ENCODE data around the gene UQCC3. TPM values are rescaled to one million over a fixed set of nuclear protein-coding genes. Genes with fewer than 3 reads are reported as not detected.
"Not testable (repeated sequence)": the region's sequence is repeated elsewhere in the genome, so short reads cannot be mapped to it uniquely, and the experiment has no call there.

UQCC3 gene
- total and polyA plus RNA-seq, 2 donors (not counting 3 experiments of a cell fraction or from before 2014, with no cell fraction given) = 8.6 to 15.5 TPM

DNA sequence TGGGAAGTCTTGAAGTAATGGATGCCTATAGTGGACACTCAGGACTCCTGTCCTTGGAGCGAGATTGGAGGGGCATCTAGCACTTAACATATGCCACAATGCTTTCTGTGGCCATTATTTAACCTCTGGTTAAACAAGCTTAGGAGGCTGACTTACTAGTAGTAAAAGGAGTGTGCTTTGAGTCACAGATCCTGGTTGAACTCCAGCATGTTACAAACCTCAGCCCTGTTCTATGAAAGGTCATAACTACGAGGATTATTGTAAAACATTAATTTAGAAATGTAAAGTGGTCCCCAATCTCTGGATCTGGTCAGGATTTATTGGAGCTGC is 1.7 kb downstream of the UQCC3 start:
- no peak overlapping the region for H3K9ac ChIP-seq (replicated peaks; ENCODE audit: extremely low read depth, insufficient read depth, low read length)

DNA sequence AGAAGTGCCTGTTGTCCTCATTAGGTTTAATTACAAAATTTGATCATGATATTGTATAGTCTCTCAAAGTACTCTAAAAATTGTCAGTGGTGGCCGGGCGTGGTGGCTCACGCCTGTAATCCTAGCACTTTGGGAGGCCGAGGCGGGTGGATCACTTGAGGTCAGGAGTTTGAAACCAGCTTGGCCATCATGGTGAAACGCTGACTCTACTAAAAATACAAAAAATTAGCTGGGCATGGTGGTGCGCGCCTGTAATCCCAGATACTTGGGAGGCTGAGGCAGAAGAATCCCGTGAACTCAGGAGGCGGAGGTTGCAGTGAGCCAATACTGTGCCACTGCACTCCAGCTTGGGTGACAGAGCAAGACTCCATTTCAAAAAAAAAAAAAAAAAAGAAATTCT is 3.9 kb downstream of the UQCC3 start:
- BruUV-seq (replicated peaks); H3K27me3 ChIP-seq (ENCODE audit: control insufficient read depth in 2 of 2, insufficient read depth in 2 of 2, low read length in 2 of 2); H3K9me3 ChIP-seq (replicated peaks; ENCODE audit: control insufficient read depth, insufficient read depth, low read length); dilution Hi-C loops (cut with MboI; ENCODE audit: extremely low pct_ligation_motif_present, low sequenced_read_pairs); H2AFZ ChIP-seq (ENCODE audit: low read depth, low read length); FAIRE-seq; DNase-seq (ENCODE audit: low read depth, low spot score); H3K9ac ChIP-seq (replicated peaks; ENCODE audit: extremely low read depth, insufficient read depth, low read length); H3K9me1 ChIP-seq (replicated peaks; ENCODE audit: control insufficient read depth, extremely low read depth, insufficient read depth, low read length); H3K4me3 ChIP-seq (replicated peaks in 1 of 3; ENCODE audit: insufficient read depth in 1 of 3, low read depth in 1 of 3, low read length in 3 of 3); H3K27ac ChIP-seq (ENCODE audit: insufficient read depth, low read depth, low read length); H3K4me2 ChIP-seq (ENCODE audit: insufficient read depth, low read length); H4K20me1 ChIP-seq (replicated peaks; ENCODE audit: control insufficient read depth, extremely low read depth, insufficient read depth, low read length); intact Hi-C loops (cut with micrococcal nuclease): not testable (repeated sequence)
- ChIA-PET POLR2A (interaction anchor here (3.4 kb wide), 1 partner anchor 10 kb away, joined by 25 read pairs; the partner anchor contains the start of genes C11orf98 and CSKMT), CTCF (interaction anchor here (1.3 kb wide), 1 partner anchor 19 kb away, joined by 4 read pairs; no protein-coding TSS in a partner anchor)
- Histone ChIP-seq H3K36me3 (ENCODE audit: control insufficient read depth in 2 of 2, extremely low read depth in 1 of 2, insufficient read depth in 2 of 2, low read length in 2 of 2) (peaks cover 0 to 17% of the 10 kb centered on the region in 2 experiments), H3K4me1 (ENCODE audit: control insufficient read depth, extremely low read depth, insufficient read depth, low read length) (peaks cover 15% of the 10 kb centered on the region), H3K79me2 (ENCODE audit: control insufficient read depth, insufficient read depth, low read length) (peaks cover 29% of the 10 kb centered on the region)

More for the DNA sequence above, 1.7 kb downstream of the UQCC3 start:
- H3K9me3 ChIP-seq (replicated peaks; ENCODE audit: control insufficient read depth, insufficient read depth, low read length) = no peaks in the 10 kb centered on the region
- FAIRE-seq (no peak), DNase-seq (ENCODE audit: low read depth, low spot score) (no peak)
- H3K36me3 ChIP-seq (ENCODE audit: control insufficient read depth in 2 of 2, extremely low read depth in 1 of 2, insufficient read depth in 2 of 2, low read length in 2 of 2) = peaks cover 0 to 17% of the 10 kb centered on the region in 2 experiments
- H4K20me1 ChIP-seq (replicated peaks; ENCODE audit: control insufficient read depth, extremely low read depth, insufficient read depth, low read length) = no peaks in the 10 kb centered on the region
- no peak overlapping the region for H3K4me3 ChIP-seq (replicated peaks in 1 of 3; ENCODE audit: insufficient read depth in 1 of 3, low read depth in 1 of 3, low read length in 3 of 3)
- TF ChIP-seq JUN (IDR thresholded peaks at IDR 0.05; ENCODE audit: borderline replicate concordance, insufficient read depth, insufficient read length, low read depth) (no peak), GATA2 (IDR thresholded peaks at IDR 0.05; ENCODE audit: insufficient read depth, insufficient read length, low read depth, low read length) (no peak), MYC (IDR thresholded peaks at IDR 0.05; ENCODE audit: low read depth, low read length) (no peak), EZH2 (IDR thresholded peaks at IDR 0.05; ENCODE audit: borderline replicate concordance, low read depth, low read length, severe bottlenecking) (no peak), POLR2A (IDR thresholded peaks at IDR 0.05; ENCODE audit: low read depth, low read length) (no peak), FOS (IDR thresholded peaks at IDR 0.05; ENCODE audit: borderline replicate concordance, insufficient read depth, low read length) (no peak), POLR2AphosphoS5 (IDR thresholded peaks at IDR 0.05; ENCODE audit: insufficient read depth, low read depth, low read length) (no peak)
- TF ChIP-seq, protein P1, sequence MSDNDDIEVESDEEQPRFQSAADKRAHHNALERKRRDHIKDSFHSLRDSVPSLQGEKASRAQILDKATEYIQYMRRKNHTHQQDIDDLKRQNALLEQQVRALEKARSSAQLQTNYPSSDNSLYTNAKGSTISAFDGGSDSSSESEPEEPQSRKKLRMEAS (IDR thresholded peaks at IDR 0.05; ENCODE audit: insufficient read depth, insufficient read length) = no peak
- TF ChIP-seq, protein P2, sequence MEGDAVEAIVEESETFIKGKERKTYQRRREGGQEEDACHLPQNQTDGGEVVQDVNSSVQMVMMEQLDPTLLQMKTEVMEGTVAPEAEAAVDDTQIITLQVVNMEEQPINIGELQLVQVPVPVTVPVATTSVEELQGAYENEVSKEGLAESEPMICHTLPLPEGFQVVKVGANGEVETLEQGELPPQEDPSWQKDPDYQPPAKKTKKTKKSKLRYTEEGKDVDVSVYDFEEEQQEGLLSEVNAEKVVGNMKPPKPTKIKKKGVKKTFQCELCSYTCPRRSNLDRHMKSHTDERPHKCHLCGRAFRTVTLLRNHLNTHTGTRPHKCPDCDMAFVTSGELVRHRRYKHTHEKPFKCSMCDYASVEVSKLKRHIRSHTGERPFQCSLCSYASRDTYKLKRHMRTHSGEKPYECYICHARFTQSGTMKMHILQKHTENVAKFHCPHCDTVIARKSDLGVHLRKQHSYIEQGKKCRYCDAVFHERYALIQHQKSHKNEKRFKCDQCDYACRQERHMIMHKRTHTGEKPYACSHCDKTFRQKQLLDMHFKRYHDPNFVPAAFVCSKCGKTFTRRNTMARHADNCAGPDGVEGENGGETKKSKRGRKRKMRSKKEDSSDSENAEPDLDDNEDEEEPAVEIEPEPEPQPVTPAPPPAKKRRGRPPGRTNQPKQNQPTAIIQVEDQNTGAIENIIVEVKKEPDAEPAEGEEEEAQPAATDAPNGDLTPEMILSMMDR (IDR thresholded peaks at IDR 0.05; ENCODE audit: extremely low read depth in 1 of 2, insufficient read depth in 1 of 2, low read depth in 1 of 2, low read length in 2 of 2) = no peak
- ChIA-PET POLR2A (interaction anchor here (3.4 kb wide), 1 partner anchor 8 kb away, joined by 25 read pairs; the partner anchor contains the start of genes C11orf98 and CSKMT), CTCF (interaction anchor here (1.1 kb wide), 1 partner anchor 17 kb away, joined by 3 read pairs; no protein-coding TSS in a partner anchor)
- no peak overlapping the region for H2AFZ ChIP-seq (ENCODE audit: low read depth, low read length)
- intact Hi-C loops (cut with micrococcal nuclease) (no loop called here), dilution Hi-C loops (cut with MboI; ENCODE audit: extremely low pct_ligation_motif_present, low sequenced_read_pairs) (no loop called here)
- H3K27ac ChIP-seq (ENCODE audit: insufficient read depth, low read depth, low read length) = no peak overlapping the region
- peaks cover 9% of the 10 kb centered on the region for H3K4me1 ChIP-seq (ENCODE audit: control insufficient read depth, extremely low read depth, insufficient read depth, low read length)
- no peaks in the 10 kb centered on the region for H3K9me1 ChIP-seq (replicated peaks; ENCODE audit: control insufficient read depth, extremely low read depth, insufficient read depth, low read length)
- H3K27me3 ChIP-seq (ENCODE audit: control insufficient read depth in 2 of 2, insufficient read depth in 2 of 2, low read length in 2 of 2) = no peaks in the 10 kb centered on the region
- no peak overlapping the region for H3K4me2 ChIP-seq (ENCODE audit: insufficient read depth, low read length)
- H3K79me2 ChIP-seq (ENCODE audit: control insufficient read depth, insufficient read depth, low read length) = peaks cover 25% of the 10 kb centered on the region
- BruUV-seq (replicated peaks) = no TSS peak

Measured in endothelial cell of umbilical vein (primary cell).